HCT116 (cell line): ENCODE data around the gene FCSK. TPM values are rescaled to one million over a fixed set of nuclear protein-coding genes. Genes with fewer than 3 reads are reported as not detected.

ENCODE experiments used
- ATAC-seq: fragments of 200-7000 bp; cut with Tn5 transposase; 2 replicates; pipeline ENCODE4 v1.9.1; 2020; ENCODE audit warnings: mild to moderate bottlenecking, moderate library complexity
- BruUV-seq: library from RNA; stranded (reverse); fragments of 400-500 nt; replicated peaks from 2 replicates; lab custom pipeline; 2021; lab: Mats Ljungman, UMichigan
- CTCF ChIA-PET: fragments of 300-600 bp; sonication (Branson Sonifier 250); formaldehyde crosslinking; loops from one replicate; lab custom pipeline; 2021; ENCODE audit warnings: antibody characterized with exemption; lab: Charles Lee
- POLR2A ChIA-PET: fragments of 300-600, 350-600 bp; sonication (Branson Sonifier 250); formaldehyde crosslinking; loops from one replicate; lab custom pipeline; 2021; ENCODE audit warnings: antibody characterized with exemption; lab: Charles Lee
- RAD21 ChIA-PET, 2 experiments: fragments of 300-600 bp; sonication (Branson Sonifier 250); formaldehyde crosslinking; loops; one replicate each; lab custom pipeline; 2023; ENCODE audit warnings: low total read pairs in 2 of 2; ENCODE audit not compliant: uncharacterized antibody in 2 of 2, unreplicated experiment in 2 of 2, low non-redundant PET in 1 of 2; lab: Charles Lee
- DNase-seq: peaks from one replicate; pipeline ENCODE4 v3.0.0-alpha.2; 2010; ENCODE audit warnings: low read depth, low spot score
- H2AFZ ChIP-seq: fragments of 200-600 bp; shearing (Covaris generic), sonication (generic); 2 replicates; pipeline ENCODE4 v1.6.1; 2017; ENCODE audit warnings: low read depth, mixed run types, mixed read lengths, antibody characterized with exemption, low read length; ENCODE audit not compliant: poor library complexity, severe bottlenecking
- H3K27ac ChIP-seq: 2 replicates; pipeline ENCODE4 v1.5.1; 2012; ENCODE audit warnings: low read depth, low read length
- H3K27me3 ChIP-seq: fragments of 200-600 bp; sonication (generic); 2 replicates; pipeline ENCODE4 v1.6.1; 2016; ENCODE audit warnings: mixed run types, low read length, mixed read lengths; ENCODE audit not compliant: insufficient read depth
- H3K36me3 ChIP-seq, 2 experiments: fragments of 200-500 bp in 1 of 2; fragments of 200-600 bp in 1 of 2; sonication (Bioruptor generic) in 1 of 2; sonication (generic) in 1 of 2; 2 replicates each; pipeline versions ENCODE4 v1.5.1 to v1.6.1; 2014 to 2016; ENCODE audit warnings: low read length in 2 of 2, inconsistent platforms in 1 of 2, mixed read lengths in 1 of 2, mixed run types in 1 of 2; ENCODE audit not compliant: insufficient read depth in 2 of 2, control insufficient read depth in 1 of 2
- H3K4me1 ChIP-seq, 2 experiments: fragments of 200-600 bp in 1 of 2; sonication (generic) in 1 of 2; 2 replicates each; pipeline versions ENCODE4 v1.5.1 to v1.6.1; 2012 to 2017; ENCODE audit warnings: low read length in 2 of 2, inconsistent platforms in 1 of 2, mild to moderate bottlenecking in 1 of 2, mixed read lengths in 1 of 2, mixed run types in 1 of 2, moderate library complexity in 1 of 2; ENCODE audit not compliant: insufficient read depth in 2 of 2, control insufficient read depth in 1 of 2
- H3K4me2 ChIP-seq: fragments of 200-600 bp; sonication (generic); 2 replicates; pipeline ENCODE4 v1.6.1; 2017; ENCODE audit warnings: mixed run types, low read length, mixed read lengths
- H3K4me3 ChIP-seq, 2 experiments: fragments of 200-600 bp in 1 of 2; sonication (generic) in 1 of 2; replicated peaks in 1 of 2; 2 replicates each; pipeline ENCODE4 v1.5.1; 2011 to 2016; ENCODE audit warnings: low read length in 2 of 2, control low read depth in 1 of 2, low read depth in 1 of 2, mild to moderate bottlenecking in 1 of 2, mixed read lengths in 1 of 2, mixed run types in 1 of 2
- H3K79me2 ChIP-seq: fragments of 200-600 bp; sonication (generic); 2 replicates; pipeline ENCODE4 v1.6.1; 2017; ENCODE audit warnings: mild to moderate bottlenecking, mixed run types, low read length, moderate library complexity, mixed read lengths; ENCODE audit not compliant: insufficient read depth
- H3K9ac ChIP-seq: fragments of 200-600 bp; sonication (generic); 2 replicates; pipeline ENCODE4 v1.6.1; 2016; ENCODE audit warnings: low read length, mixed read lengths
- H3K9me2 ChIP-seq: fragments of 200-600 bp; sonication (generic), shearing (Covaris generic); 2 replicates; pipeline ENCODE4 v1.6.1; 2017; ENCODE audit warnings: mixed run types, mild to moderate bottlenecking, moderate library complexity; ENCODE audit not compliant: insufficient read depth
- H3K9me3 ChIP-seq, 2 experiments: fragments of 200-500 bp in 1 of 2; fragments of 200-600 bp in 1 of 2; sonication (Bioruptor generic) in 1 of 2; sonication (generic) in 1 of 2; 2 replicates each; pipeline ENCODE4 v1.6.1; 2014 to 2017; ENCODE audit warnings: low read length in 2 of 2, mixed read lengths in 2 of 2, inconsistent platforms in 1 of 2, low read depth in 1 of 2, mild to moderate bottlenecking in 1 of 2, mixed run types in 1 of 2, moderate library complexity in 1 of 2; ENCODE audit not compliant: control insufficient read depth in 1 of 2, insufficient read depth in 1 of 2
- H4K20me1 ChIP-seq: fragments of 200-600 bp; sonication (generic), shearing (Covaris generic); 2 replicates; pipeline ENCODE4 v1.6.1; 2017; ENCODE audit warnings: mixed run types, mild to moderate bottlenecking, moderate library complexity; ENCODE audit not compliant: insufficient read depth
- ATF3 ChIP-seq: IDR thresholded peaks from 2 replicates; pipeline ENCODE4 v1.6.1; 2012
- CBX3 ChIP-seq: IDR thresholded peaks from 2 replicates; pipeline ENCODE4 v1.6.1; 2012; ENCODE audit warnings: low read depth
- EGR1 ChIP-seq: IDR thresholded peaks from 2 replicates; pipeline ENCODE4 v1.6.1; 2012; ENCODE audit warnings: low read depth
- EZH2phosphoT487 ChIP-seq: fragments of 200-600 bp; IDR thresholded peaks from 2 replicates; pipeline ENCODE4 v1.6.1; 2018; ENCODE audit warnings: antibody characterized with exemption, borderline replicate concordance
- FOSL1 ChIP-seq: IDR thresholded peaks from 2 replicates; pipeline ENCODE4 v1.6.1; 2012; ENCODE audit warnings: low read depth
- MAX ChIP-seq: IDR thresholded peaks from 2 replicates; pipeline ENCODE4 v1.6.1; 2012
- POLR2A ChIP-seq: IDR thresholded peaks from 2 replicates; pipeline ENCODE4 v1.7.0; 2011; ENCODE audit warnings: borderline replicate concordance; ENCODE audit not compliant: insufficient read depth, insufficient read length; ENCODE audit errors: extremely low read depth
- REST ChIP-seq: IDR thresholded peaks from 2 replicates; pipeline ENCODE4 v1.6.1; 2012; ENCODE audit warnings: low read depth
- SRF ChIP-seq: IDR thresholded peaks from 2 replicates; pipeline ENCODE4 v1.6.1; 2012; ENCODE audit warnings: low read depth
- TCF7L2 ChIP-seq: IDR thresholded peaks from 2 replicates; pipeline ENCODE4 v1.7.0; 2011; ENCODE audit warnings: borderline replicate concordance, inconsistent platforms; ENCODE audit not compliant: insufficient read depth, insufficient read length; ENCODE audit errors: extremely low read depth
- YY1 ChIP-seq: IDR thresholded peaks from 2 replicates; pipeline ENCODE4 v1.6.1; 2011; ENCODE audit warnings: low read length, low read depth, moderate library complexity, mild to moderate bottlenecking; ENCODE audit not compliant: insufficient replicate concordance; ENCODE audit errors: extremely low read depth
- ZFX ChIP-seq: fragments of 450-650 bp; IDR thresholded peaks from 2 replicates; pipeline ENCODE4 v1.6.1; 2017
- intact Hi-C: fragments of 100-400 bp; cut with micrococcal nuclease; formaldehyde crosslinking; loops from 2 replicates; pipeline ENCODE4 v1.10.0; 2022
- total RNA-seq: library from RNA; stranded (reverse); gene quantifications from one replicate; pipeline ENCODE4 v1.2.1, GENCODE V29; 2021; ENCODE audit not compliant: unreplicated experiment

Gene FCSK
- total RNA-seq, 1 experiment from 2014 or later = 17.1 TPM

- intact Hi-C loops = no loop called here
- Histone ChIP-seq H3K27ac (no peak overlapping the region), H3K9me2 (no peaks in the 10 kb centered on the region), H4K20me1 (no peaks in the 10 kb centered on the region), H3K36me3 (no peaks in the 10 kb centered on the region), H3K27me3 (no peaks in the 10 kb centered on the region), H3K4me2 (no peak overlapping the region), H3K9me3 (no peaks in the 10 kb centered on the region), H3K79me2 (peaks cover 2% of the 10 kb centered on the region; the same call in 1 of the 2 replicates), H3K9ac (no peak overlapping the region), H3K4me1 (peaks cover 54 to 73% of the 10 kb centered on the region in 2 experiments), H2AFZ (no peak overlapping the region), H3K4me3 (no peak overlapping the region)
- ChIA-PET RAD21 (interaction anchor here in 1 of 2 experiments (0.6 kb wide), 1 partner anchor 220 kb away, joined by 3 read pairs; no protein-coding TSS in a partner anchor), POLR2A (interaction anchor here (1.4 kb wide), 1 partner anchor 52 kb away, joined by 3 read pairs; no protein-coding TSS in a partner anchor), CTCF (interaction anchor here (1.1 kb wide), 1 partner anchor 21 kb away, joined by 3 read pairs; no protein-coding TSS in a partner anchor)
- no peak for DNase-seq
- ATAC-seq = no peak
- TF ChIP-seq EZH2phosphoT487 = no peak
- no peak for TF ChIP-seq FOSL1
- TF ChIP-seq SRF = no peak
- TF ChIP-seq EGR1 = no peak
- no peak for TF ChIP-seq POLR2A
- TF ChIP-seq MAX = no peak
- no peak for TF ChIP-seq ZFX
- TF ChIP-seq YY1 = no peak
- no peak for TF ChIP-seq REST
- TF ChIP-seq TCF7L2 = no peak
- TF ChIP-seq CBX3 = no peak
- TF ChIP-seq ATF3 = no peak
- BruUV-seq = no TSS peak
Measured at GRCh38 chr16:70432723-70433457, 21.5 kb upstream of the FCSK start.
